Sigmoid colon (tissue), 7 donors: ENCODE results near the gene OBSL1. TPM values are rescaled to one million over a fixed set of nuclear protein-coding genes. Genes with fewer than 3 reads are reported as not detected.

Experiments used
- DNase-seq: peaks from one replicate; pipeline ENCODE4 v3.0.0-alpha.2; 2019
- H3K27ac ChIP-seq, 4 donors: fragments of 200-600 bp; sonication (generic); one replicate each; pipeline ENCODE4 v1.5.1; 2016 to 2019; ENCODE audit warnings: mild to moderate bottlenecking in 1 of 4
- H3K27me3 ChIP-seq, 3 donors: fragments of 200-600 bp; sonication (generic); one replicate each; pipeline ENCODE4 v1.5.1; 2019; ENCODE audit warnings: mild to moderate bottlenecking in 1 of 3
- H3K36me3 ChIP-seq, 4 donors: fragments of 200-600 bp; sonication (generic); one replicate each; pipeline ENCODE4 v1.5.1; 2016 to 2019
- H3K4me1 ChIP-seq, 4 donors: fragments of 200-600 bp; sonication (generic); one replicate each; pipeline ENCODE4 v1.5.1; 2017 to 2019
- H3K4me3 ChIP-seq, 4 donors: fragments of 200-600 bp; sonication (generic); one replicate each; pipeline ENCODE4 v1.5.1; 2017 to 2019; ENCODE audit warnings: mild to moderate bottlenecking in 2 of 4, moderate library complexity in 1 of 4
- H3K9me3 ChIP-seq, 4 donors: fragments of 200-600 bp in 3 of 4; sonication (generic) in 3 of 4; one replicate each; pipeline versions ENCODE4 v1.5.1 to v1.6.1; 2013 to 2019
- CTCF ChIP-seq, 4 experiments: fragments of 450-650 bp in 3 of 4; fragments of 200-600 bp in 1 of 4; IDR thresholded peaks; one replicate each; pipeline ENCODE4 v1.5.1; 2016 to 2019; ENCODE audit warnings: antibody characterized with exemption in 4 of 4, mild to moderate bottlenecking in 3 of 4, moderate library complexity in 2 of 4
- EP300 ChIP-seq, 4 donors: sonication (generic); formaldehyde crosslinking; IDR thresholded peaks; one replicate each; pipeline ENCODE4 v1.6.1; 2017; ENCODE audit warnings: antibody characterized with exemption in 4 of 4
- POLR2A ChIP-seq, 2 donors: fragments of 450-650 bp; IDR thresholded peaks; one replicate each; pipeline ENCODE4 v1.6.1; 2016; ENCODE audit warnings: antibody characterized with exemption in 2 of 2, mild to moderate bottlenecking in 2 of 2, moderate library complexity in 2 of 2
- POLR2AphosphoS5 ChIP-seq, 4 donors: sonication (generic); formaldehyde crosslinking; IDR thresholded peaks; one replicate each; pipeline ENCODE4 v1.6.1; 2017; ENCODE audit warnings: antibody characterized with exemption in 4 of 4
- WGBS, 2 donors: extraction: QIAGEN DNeasy Blood & Tissue Kit; methylation state at CpG; one replicate each; pipeline ENCODE4 v1.1.7; 2013; 5-methylcytosine and 5-hydroxymethylcytosine counted together
- intact Hi-C: fragments of 100-400 bp; cut with DNase I; formaldehyde crosslinking; loops from one replicate; pipeline ENCODE4 v1.15.1; 2023
- polyA plus RNA-seq, 3 donors: library from polyadenylated mRNA; stranded (reverse); fragments of 200-250 nt; gene quantifications; one replicate each; pipeline ENCODE4 v1.2.3, GENCODE V29; 2013
- total RNA-seq, 4 donors: library from RNA; depleted of rRNA; stranded (reverse); fragments of >200 nt; gene quantifications; one replicate each; pipeline ENCODE4 v1.1.0, GENCODE V29; 2016
- donor health status: healthy with polysubstance abuse.
- donor health status: Bipolar disorder and iron deficiency.
- donor health status: healthy.

Gene OBSL1
- total and polyA plus RNA-seq, 7 donors: 2.8 to 83.6 (median 34.6) TPM

- H3K27me3 ChIP-seq: peaks cover 0 to 23% (median 0%) of the 10 kb centered on the region in 3 donors
- H3K4me1 ChIP-seq: peaks cover 0 to 31% (median 27%) of the 10 kb centered on the region in 4 donors
- no peak overlapping the region for H3K4me3 ChIP-seq
- no peak overlapping the region for H3K27ac ChIP-seq
- H3K9me3 ChIP-seq: no peaks in the 10 kb centered on the region
- intact Hi-C loops: no loop called here
- TF ChIP-seq CTCF (IDR thresholded peaks at IDR 0.05): no peak
- no peak for TF ChIP-seq POLR2A (IDR thresholded peaks at IDR 0.05)
- TF ChIP-seq EP300 (IDR thresholded peaks at IDR 0.05): no peak
- no peak for TF ChIP-seq POLR2AphosphoS5 (IDR thresholded peaks at IDR 0.05)
- H3K36me3 ChIP-seq: no peaks in the 10 kb centered on the region
- no peak for DNase-seq
- 77 to 83% methylated on average over 9 of the region's 9 CpGs for WGBS, 2 donors
Measured at GRCh38 chr2:219519526-219519916, 51.8 kb downstream of the OBSL1 start.

GRCh38 chr2:219517954-219518778, 53.2 kb downstream of the OBSL1 start:
- no peak overlapping the region for H3K27ac ChIP-seq
- DNase-seq: no peak
- H3K27me3 ChIP-seq: peaks cover 0 to 29% (median 4%) of the 10 kb centered on the region in 3 donors
- no peaks in the 10 kb centered on the region for H3K36me3 ChIP-seq
- no peaks in the 10 kb centered on the region for H3K9me3 ChIP-seq
- intact Hi-C loops: no loop called here
- no peak for TF ChIP-seq POLR2A (IDR thresholded peaks at IDR 0.05)
- no peak for TF ChIP-seq EP300 (IDR thresholded peaks at IDR 0.05)
- no peak for TF ChIP-seq CTCF (IDR thresholded peaks at IDR 0.05)
- H3K4me3 ChIP-seq: no peak overlapping the region
- 52 to 65% methylated on average over 10 of the region's 10 CpGs for WGBS, 2 donors
- H3K4me1 ChIP-seq: peaks cover 0 to 30% (median 26%) of the 10 kb centered on the region in 4 donors

GRCh38 chr2:219516888-219517287, 54.5 kb downstream of the OBSL1 start:
- Histone ChIP-seq H3K4me1 (peaks cover 0 to 17% (median 14%) of the 10 kb centered on the region in 4 donors), H3K27me3 (peaks cover 0 to 31% (median 4%) of the 10 kb centered on the region in 3 donors), H3K27ac (no peak overlapping the region), H3K9me3 (no peaks in the 10 kb centered on the region), H3K4me3 (no peak overlapping the region), H3K36me3 (no peaks in the 10 kb centered on the region)
- WGBS, 2 donors: 50 to 59% methylated on average over 7 of the region's 7 CpGs
- intact Hi-C loops: no loop called here
- no peak for TF ChIP-seq CTCF (IDR thresholded peaks at IDR 0.05)
- no peak for TF ChIP-seq EP300 (IDR thresholded peaks at IDR 0.05)
- no peak for TF ChIP-seq POLR2A (IDR thresholded peaks at IDR 0.05)
- no peak for TF ChIP-seq POLR2AphosphoS5 (IDR thresholded peaks at IDR 0.05)
- DNase-seq: no peak

GRCh38 chr2:219515874-219516629, 55.3 kb downstream of the OBSL1 start:
- no peak for DNase-seq
- no peak for TF ChIP-seq POLR2AphosphoS5 (IDR thresholded peaks at IDR 0.05)
- no peak for TF ChIP-seq CTCF (IDR thresholded peaks at IDR 0.05)
- TF ChIP-seq POLR2A (IDR thresholded peaks at IDR 0.05): no peak
- no peak for TF ChIP-seq EP300 (IDR thresholded peaks at IDR 0.05)
- intact Hi-C loops: no loop called here
- Histone ChIP-seq H3K27ac (no peak overlapping the region), H3K27me3 (peaks cover 2 to 39% (median 4%) of the 10 kb centered on the region in 3 donors), H3K9me3 (no peaks in the 10 kb centered on the region), H3K4me1 (peaks cover 0 to 9% (median 5%) of the 10 kb centered on the region in 4 donors), H3K36me3 (no peaks in the 10 kb centered on the region), H3K4me3 (no peak overlapping the region)
- WGBS, 2 donors: 48 to 69% methylated on average over 17 of the region's 17 CpGs
